Measurements from ENCODE around the gene LSG1. TPM values are rescaled to one million over a fixed set of nuclear protein-coding genes. Genes with fewer than 3 reads are reported as not detected.

Gene LSG1
- total and polyA plus RNA-seq, 9 of the 15 experiments (the other 6 are each of a cell fraction or from before 2014, with no cell fraction given) = 14.9 to 73.7 (median 46.7) TPM

GRCh38 chr3:194685718-194686413 lies 13.9 kb upstream of the LSG1 start, which contains the start of gene FAM43A (continued):
- TF ChIP-seq MAFK (IDR thresholded peaks at IDR 0.05; ENCODE audit: low read length) (no peak), POLR2B (IDR thresholded peaks at IDR 0.05; ENCODE audit: low read depth, partially characterized antibody) (peak; percentile 43), RBM25 (IDR thresholded peaks at IDR 0.05; ENCODE audit: low read depth, low read length, severe bottlenecking) (no peak), ATF3 (IDR thresholded peaks at IDR 0.05) (no peak), ATF3 (CRISPR knock-in tag; conservative IDR thresholded peaks at IDR 0.05) (no peak), HOMEZ (CRISPR knock-in tag; IDR thresholded peaks at IDR 0.05) (no peak), TRIM28 (IDR thresholded peaks at IDR 0.05) (no peak), C11orf30 (IDR thresholded peaks at IDR 0.05; ENCODE audit: low read depth) (no peak)
- TF ChIP-seq, protein P1, sequence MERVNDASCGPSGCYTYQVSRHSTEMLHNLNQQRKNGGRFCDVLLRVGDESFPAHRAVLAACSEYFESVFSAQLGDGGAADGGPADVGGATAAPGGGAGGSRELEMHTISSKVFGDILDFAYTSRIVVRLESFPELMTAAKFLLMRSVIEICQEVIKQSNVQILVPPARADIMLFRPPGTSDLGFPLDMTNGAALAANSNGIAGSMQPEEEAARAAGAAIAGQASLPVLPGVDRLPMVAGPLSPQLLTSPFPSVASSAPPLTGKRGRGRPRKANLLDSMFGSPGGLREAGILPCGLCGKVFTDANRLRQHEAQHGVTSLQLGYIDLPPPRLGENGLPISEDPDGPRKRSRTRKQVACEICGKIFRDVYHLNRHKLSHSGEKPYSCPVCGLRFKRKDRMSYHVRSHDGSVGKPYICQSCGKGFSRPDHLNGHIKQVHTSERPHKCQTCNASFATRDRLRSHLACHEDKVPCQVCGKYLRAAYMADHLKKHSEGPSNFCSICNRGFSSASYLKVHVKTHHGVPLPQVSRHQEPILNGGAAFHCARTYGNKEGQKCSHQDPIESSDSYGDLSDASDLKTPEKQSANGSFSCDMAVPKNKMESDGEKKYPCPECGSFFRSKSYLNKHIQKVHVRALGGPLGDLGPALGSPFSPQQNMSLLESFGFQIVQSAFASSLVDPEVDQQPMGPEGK (CRISPR knock-in tag; IDR thresholded peaks at IDR 0.05; ENCODE audit: borderline replicate concordance) = no peak
- TF ChIP-seq, protein P2, sequence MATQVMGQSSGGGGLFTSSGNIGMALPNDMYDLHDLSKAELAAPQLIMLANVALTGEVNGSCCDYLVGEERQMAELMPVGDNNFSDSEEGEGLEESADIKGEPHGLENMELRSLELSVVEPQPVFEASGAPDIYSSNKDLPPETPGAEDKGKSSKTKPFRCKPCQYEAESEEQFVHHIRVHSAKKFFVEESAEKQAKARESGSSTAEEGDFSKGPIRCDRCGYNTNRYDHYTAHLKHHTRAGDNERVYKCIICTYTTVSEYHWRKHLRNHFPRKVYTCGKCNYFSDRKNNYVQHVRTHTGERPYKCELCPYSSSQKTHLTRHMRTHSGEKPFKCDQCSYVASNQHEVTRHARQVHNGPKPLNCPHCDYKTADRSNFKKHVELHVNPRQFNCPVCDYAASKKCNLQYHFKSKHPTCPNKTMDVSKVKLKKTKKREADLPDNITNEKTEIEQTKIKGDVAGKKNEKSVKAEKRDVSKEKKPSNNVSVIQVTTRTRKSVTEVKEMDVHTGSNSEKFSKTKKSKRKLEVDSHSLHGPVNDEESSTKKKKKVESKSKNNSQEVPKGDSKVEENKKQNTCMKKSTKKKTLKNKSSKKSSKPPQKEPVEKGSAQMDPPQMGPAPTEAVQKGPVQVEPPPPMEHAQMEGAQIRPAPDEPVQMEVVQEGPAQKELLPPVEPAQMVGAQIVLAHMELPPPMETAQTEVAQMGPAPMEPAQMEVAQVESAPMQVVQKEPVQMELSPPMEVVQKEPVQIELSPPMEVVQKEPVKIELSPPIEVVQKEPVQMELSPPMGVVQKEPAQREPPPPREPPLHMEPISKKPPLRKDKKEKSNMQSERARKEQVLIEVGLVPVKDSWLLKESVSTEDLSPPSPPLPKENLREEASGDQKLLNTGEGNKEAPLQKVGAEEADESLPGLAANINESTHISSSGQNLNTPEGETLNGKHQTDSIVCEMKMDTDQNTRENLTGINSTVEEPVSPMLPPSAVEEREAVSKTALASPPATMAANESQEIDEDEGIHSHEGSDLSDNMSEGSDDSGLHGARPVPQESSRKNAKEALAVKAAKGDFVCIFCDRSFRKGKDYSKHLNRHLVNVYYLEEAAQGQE (IDR thresholded peaks at IDR 0.05; ENCODE audit: borderline replicate concordance) = no peak
- TF ChIP-seq, protein P2 (CRISPR knock-in tag; IDR thresholded peaks at IDR 0.05; ENCODE audit: low read depth) = no peak
- TF ChIP-seq, protein P3, sequence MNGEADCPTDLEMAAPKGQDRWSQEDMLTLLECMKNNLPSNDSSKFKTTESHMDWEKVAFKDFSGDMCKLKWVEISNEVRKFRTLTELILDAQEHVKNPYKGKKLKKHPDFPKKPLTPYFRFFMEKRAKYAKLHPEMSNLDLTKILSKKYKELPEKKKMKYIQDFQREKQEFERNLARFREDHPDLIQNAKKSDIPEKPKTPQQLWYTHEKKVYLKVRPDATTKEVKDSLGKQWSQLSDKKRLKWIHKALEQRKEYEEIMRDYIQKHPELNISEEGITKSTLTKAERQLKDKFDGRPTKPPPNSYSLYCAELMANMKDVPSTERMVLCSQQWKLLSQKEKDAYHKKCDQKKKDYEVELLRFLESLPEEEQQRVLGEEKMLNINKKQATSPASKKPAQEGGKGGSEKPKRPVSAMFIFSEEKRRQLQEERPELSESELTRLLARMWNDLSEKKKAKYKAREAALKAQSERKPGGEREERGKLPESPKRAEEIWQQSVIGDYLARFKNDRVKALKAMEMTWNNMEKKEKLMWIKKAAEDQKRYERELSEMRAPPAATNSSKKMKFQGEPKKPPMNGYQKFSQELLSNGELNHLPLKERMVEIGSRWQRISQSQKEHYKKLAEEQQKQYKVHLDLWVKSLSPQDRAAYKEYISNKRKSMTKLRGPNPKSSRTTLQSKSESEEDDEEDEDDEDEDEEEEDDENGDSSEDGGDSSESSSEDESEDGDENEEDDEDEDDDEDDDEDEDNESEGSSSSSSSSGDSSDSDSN (IDR thresholded peaks at IDR 0.05; ENCODE audit: borderline replicate concordance in 1 of 2, low read depth in 2 of 2, low read length in 2 of 2) = peak; percentile 92 to 96; a peak in 3 of 4 replicates

All from K562 (cell line).